GM21619 (cell line): Measurements from ENCODE around the gene DNAH3.
"Not testable (repeated sequence)": the region's sequence is repeated elsewhere in the genome, so short reads cannot be mapped to it uniquely, and the experiment has no call there.

Source experiments
- ATAC-seq: cut with Tn5 transposase; IDR thresholded peaks from one replicate; pipeline ENCODE4 v1.9.1; 2021; ENCODE audit not compliant: unreplicated experiment

The DNAH3 gene

DNA sequence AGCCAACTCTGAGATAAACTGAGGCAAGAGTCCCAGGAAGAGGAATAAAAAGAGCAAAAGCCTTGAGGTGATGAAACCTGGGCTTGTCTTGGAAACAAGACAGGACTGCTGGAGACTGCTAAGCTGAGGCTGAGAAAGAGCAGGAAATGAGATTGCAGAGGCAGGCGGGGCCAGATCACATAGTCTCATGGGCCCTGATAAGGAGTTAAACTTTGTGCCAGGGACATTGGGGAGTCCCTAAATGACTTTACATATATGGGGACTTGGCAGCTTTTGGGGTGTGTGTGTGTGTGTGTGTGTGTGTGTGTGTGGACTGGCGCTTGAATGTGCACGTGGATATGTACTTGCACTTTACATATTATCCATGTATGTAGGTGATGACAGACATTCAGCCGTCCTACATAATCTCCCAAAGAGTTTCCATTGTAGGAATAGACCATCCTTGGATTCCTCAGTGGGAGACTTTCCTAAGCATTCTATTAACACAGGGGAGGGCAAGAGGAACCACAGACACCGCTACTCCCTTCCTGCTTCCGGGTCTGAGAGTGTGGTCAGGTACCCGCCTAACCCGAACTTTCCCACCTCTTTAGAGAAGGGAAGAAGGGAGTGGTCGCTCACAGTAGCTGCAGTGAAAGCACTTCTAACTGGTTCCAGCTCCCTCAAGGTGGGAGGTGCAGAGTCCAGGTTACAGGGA, 127.0 kb downstream of the DNAH3 start:
- no peak for ATAC-seq

- no peak for ATAC-seq
Measured at GRCh38 chr16:21021316-21021715, 129.3 kb downstream of the DNAH3 start.

- no peak for ATAC-seq
Measured at GRCh38 chr16:21009815-21010214, 140.8 kb downstream of the DNAH3 start.

DNA sequence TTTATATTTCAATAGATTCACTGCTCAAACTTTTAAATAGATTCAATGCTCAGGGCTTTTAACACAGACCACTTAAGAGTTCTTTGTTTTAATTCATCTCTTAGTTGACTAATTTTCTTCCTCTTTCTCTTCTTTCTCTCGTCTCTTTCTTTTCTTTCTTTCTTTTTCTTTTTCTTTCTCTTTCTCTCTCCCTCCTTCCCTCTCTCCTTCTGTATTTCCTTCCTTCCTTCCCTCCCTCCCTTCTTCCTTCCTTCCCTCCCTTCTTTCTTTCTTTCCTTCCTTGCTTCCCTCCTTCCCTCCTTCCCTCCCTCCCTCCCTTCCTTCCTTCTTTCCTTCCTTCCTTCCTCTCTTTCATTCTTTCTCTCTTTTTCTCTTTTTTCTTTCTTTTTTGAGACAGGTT, 145.6 kb downstream of the DNAH3 start:
- ATAC-seq, result no peak

DNA sequence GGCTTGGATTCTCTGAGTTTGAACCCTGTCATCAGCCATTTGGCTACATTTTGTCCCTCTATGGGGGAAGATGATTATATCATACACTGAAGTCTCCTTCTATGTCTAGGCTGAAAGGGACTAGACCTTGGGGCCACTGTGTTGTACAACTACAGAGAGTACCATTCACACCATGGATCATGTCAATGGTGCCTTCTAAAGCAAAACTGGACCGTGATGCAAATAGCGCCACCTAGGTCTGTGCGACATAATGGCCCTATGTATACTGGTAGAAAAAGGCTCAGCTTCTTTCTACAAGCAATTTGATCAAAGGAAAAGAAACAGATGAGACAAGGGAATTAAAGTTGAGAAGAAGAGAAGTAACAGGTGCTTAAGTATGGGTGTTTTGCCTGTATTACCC, 149.4 kb downstream of the DNAH3 start:
- ATAC-seq, result no peak

GRCh38 chr16:20997147-20997546, 153.5 kb downstream of the DNAH3 start:
- no peak for ATAC-seq

DNA sequence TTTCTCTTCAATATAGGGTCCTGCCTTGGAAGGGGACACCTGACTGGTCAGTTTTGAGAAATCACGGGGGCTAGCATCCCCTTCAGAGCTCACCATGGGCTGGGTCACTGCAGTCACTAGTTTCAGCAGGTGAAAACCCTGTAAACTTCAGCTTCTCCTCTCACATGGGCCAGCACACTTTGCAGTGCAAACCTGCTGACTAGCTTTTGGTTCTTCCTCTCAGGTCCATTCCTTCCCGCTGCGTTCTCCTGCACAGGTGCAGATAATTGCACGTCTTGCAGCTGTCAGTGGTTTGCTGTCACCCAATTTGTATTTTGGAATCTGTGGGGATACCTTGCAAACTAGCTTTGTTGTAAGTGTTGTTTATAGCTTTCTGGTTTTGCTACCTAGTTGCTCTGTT, 154.9 kb downstream of the DNAH3 start:
- ATAC-seq, result no peak

- not testable (repeated sequence) for ATAC-seq
Measured at GRCh38 chr16:20989496-20990070, 161.1 kb downstream of the DNAH3 start.

DNA sequence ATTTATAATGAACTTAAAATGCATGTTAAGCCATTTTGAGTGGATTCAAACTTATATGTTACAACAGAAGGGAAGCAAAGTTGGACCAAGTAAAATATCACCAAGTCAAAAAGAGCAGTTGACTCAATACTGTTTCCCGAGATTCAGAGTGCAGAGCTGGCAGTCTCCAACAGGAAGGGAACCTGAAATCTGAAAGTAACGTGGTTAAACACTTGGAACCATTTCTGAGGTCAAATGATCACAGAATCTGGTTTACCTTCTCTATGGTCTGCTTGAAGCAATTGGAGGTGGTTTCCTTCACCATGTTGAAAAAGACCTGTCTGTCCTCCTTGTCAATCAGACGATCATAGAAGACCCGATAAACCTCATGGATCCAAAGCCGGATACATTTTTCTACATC, 163.6 kb downstream of the DNAH3 start:
- ATAC-seq, result no peak

- no peak for ATAC-seq
Measured at GRCh38 chr16:20984019-20984418, 166.6 kb downstream of the DNAH3 start.

GRCh38 chr16:20976576-20976975, 174.1 kb downstream of the DNAH3 start:
- no peak for ATAC-seq

DNA sequence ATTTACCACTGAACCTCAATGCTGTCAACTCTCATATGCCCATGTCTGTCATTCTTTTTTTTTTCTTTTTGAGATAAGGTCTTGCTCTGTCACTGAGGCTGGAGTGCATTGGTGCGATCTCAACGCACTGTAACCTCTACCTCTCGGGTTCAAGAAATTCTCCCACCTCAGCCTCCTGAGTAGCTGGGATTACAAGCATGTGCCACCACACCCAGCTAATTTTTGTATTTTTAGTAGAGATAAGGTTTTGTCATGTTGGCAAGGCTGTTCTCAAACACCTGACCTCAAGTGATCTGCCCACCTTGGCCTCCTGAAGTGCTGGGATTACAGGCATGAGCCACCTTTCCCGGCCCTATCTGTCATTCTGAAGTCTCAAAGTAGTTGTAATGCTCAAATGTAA, 177.4 kb downstream of the DNAH3 start:
- not testable (repeated sequence) for ATAC-seq

- no peak for ATAC-seq
Measured at GRCh38 chr16:20971401-20971800, 179.2 kb downstream of the DNAH3 start.

GRCh38 chr16:20969386-20969785, 181.3 kb downstream of the DNAH3 start:
- no peak for ATAC-seq

GRCh38 chr16:20968765-20969164, 181.9 kb downstream of the DNAH3 start:
- no peak for ATAC-seq

GRCh38 chr16:20960899-20961298, 189.7 kb downstream of the DNAH3 start:
- ATAC-seq, result no peak

GRCh38 chr16:20957153-20957552, 193.5 kb downstream of the DNAH3 start:
- no peak for ATAC-seq

DNA sequence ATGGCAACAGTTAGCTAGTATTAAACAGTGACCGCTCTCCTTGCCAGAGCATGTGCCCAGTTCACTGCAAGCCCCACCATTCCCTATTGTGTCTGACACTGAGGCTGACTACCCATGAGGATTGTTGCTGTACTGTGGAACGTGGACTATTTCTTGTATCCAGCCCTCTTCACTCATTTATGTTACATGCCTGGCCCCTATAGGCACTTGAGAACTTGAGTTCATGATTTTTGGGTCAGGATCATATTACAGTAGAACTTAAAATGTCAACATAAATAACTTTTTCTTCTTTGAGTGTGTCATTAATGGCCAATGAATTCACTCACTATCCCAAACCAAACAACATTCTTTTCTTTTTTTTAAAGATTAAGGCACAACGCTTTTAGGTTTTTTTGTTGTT, 194.3 kb downstream of the DNAH3 start:
- no peak for ATAC-seq

- no peak for ATAC-seq
Measured at GRCh38 chr16:20954574-20954973, 196.1 kb downstream of the DNAH3 start.

DNA sequence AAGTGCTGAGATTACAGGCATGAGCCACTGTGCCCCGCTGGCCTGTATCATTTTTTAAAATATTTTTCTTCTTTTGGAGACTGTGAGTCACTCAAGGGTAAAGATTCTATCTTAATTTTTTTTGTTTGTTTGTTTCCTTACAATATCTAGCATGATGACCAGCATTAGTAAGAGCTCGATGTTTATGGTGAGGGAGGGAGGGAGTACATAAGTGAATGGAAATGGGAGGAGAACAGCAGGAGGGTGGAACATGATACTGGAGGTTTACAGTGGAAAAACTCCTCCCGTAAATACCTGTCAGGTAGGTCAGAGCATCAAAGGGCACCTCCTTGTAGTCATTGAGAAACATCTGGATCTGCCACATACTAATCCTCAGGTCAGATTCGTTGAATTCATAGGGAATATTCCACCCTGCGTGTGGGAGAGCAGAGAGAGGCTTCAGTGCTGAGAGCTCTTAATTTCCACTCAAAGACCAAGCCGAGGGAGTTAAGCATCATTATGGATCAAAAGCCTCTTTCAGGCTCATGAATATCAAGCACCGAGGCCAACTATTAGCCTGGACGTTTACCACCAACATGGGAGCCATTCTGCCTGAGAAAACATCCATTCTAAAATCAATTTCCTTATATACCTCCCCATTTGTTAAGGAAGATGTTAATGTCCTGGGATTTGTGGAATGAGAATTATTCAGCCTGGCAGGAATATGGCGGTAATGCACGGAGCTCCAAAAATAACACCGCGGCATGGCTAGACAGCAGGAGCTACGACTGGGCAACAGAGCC, 198.3 kb downstream of the DNAH3 start:
- no peak for ATAC-seq

- ATAC-seq, result no peak
Measured at GRCh38 chr16:20950294-20950693, 200.4 kb downstream of the DNAH3 start.

DNA sequence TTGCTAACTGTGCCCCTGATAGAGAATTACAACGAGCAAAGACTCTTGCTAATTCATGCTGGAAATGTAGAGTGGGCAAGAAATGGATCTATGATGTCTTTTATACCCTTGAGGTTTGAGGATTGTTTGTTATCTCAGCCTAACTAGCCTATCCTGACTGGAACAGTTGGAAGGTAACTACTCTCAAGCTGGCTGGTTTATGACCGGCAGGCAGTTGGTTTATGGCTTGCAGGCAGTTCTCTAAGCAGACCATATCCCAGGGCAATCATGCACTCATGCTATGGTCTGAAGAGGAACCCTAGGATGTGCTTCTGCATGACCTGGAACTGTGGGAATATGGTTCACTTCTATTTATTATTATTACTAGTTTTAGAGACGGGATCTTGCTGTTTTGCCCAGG, 201.0 kb downstream of the DNAH3 start:
- no peak for ATAC-seq
